ENCODE measurements around the gene LSAMP. TPM values are rescaled to one million over a fixed set of nuclear protein-coding genes. Genes with fewer than 3 reads are reported as not detected.

LSAMP gene
- total RNA-seq, 1 donor from 2014 or later = 1.1 TPM

GRCh38 chr3:116302087-116302747 is 143.1 kb downstream of the LSAMP start:
- no peaks in the 10 kb centered on the region for H3K9me3 Mint-ChIP-seq (ENCODE audit: low read depth)
- H3K36me3 Mint-ChIP-seq (ENCODE audit: low read depth) = no peaks in the 10 kb centered on the region
- DNase-seq (ENCODE audit: low spot score) = no peak
- peaks cover 10% of the 10 kb centered on the region for H3K4me1 Mint-ChIP-seq (ENCODE audit: low read depth)
- no peak for TF ChIP-seq CTCF (IDR thresholded peaks at IDR 0.05)
- no peak overlapping the region for H3K27ac Mint-ChIP-seq (ENCODE audit: unreplicated experiment)
- no peaks in the 10 kb centered on the region for H3K27me3 Mint-ChIP-seq (ENCODE audit: low read depth)
- H3K4me3 Mint-ChIP-seq (ENCODE audit: unreplicated experiment) = no peak overlapping the region

GRCh38 chr3:116301422-116301821 is 143.9 kb downstream of the LSAMP start:
- TF ChIP-seq CTCF (IDR thresholded peaks at IDR 0.05) = no peak
- Mint-ChIP-seq H3K9me3 (ENCODE audit: low read depth) (no peaks in the 10 kb centered on the region), H3K4me3 (ENCODE audit: unreplicated experiment) (no peak overlapping the region), H3K36me3 (ENCODE audit: low read depth) (no peaks in the 10 kb centered on the region), H3K27ac (ENCODE audit: unreplicated experiment) (no peak overlapping the region), H3K27me3 (ENCODE audit: low read depth) (no peaks in the 10 kb centered on the region), H3K4me1 (ENCODE audit: low read depth) (peaks cover 10% of the 10 kb centered on the region)
- DNase-seq (ENCODE audit: low spot score) = no peak

GRCh38 chr3:116300226-116300625 is 145.1 kb downstream of the LSAMP start:
- H3K4me3 Mint-ChIP-seq (ENCODE audit: unreplicated experiment) = no peak overlapping the region
- no peak overlapping the region for H3K27ac Mint-ChIP-seq (ENCODE audit: unreplicated experiment)
- no peak for DNase-seq (ENCODE audit: low spot score)
- H3K36me3 Mint-ChIP-seq (ENCODE audit: low read depth) = no peaks in the 10 kb centered on the region
- no peak for TF ChIP-seq CTCF (IDR thresholded peaks at IDR 0.05)
- H3K9me3 Mint-ChIP-seq (ENCODE audit: low read depth) = no peaks in the 10 kb centered on the region
- peaks cover 10% of the 10 kb centered on the region for H3K4me1 Mint-ChIP-seq (ENCODE audit: low read depth)
- H3K27me3 Mint-ChIP-seq (ENCODE audit: low read depth) = no peaks in the 10 kb centered on the region

GRCh38 chr3:116299646-116300081 is 145.6 kb downstream of the LSAMP start:
- no peak for DNase-seq (ENCODE audit: low spot score)
- no peaks in the 10 kb centered on the region for H3K27me3 Mint-ChIP-seq (ENCODE audit: low read depth)
- H3K9me3 Mint-ChIP-seq (ENCODE audit: low read depth) = no peaks in the 10 kb centered on the region
- H3K36me3 Mint-ChIP-seq (ENCODE audit: low read depth) = no peaks in the 10 kb centered on the region
- no peak overlapping the region for H3K27ac Mint-ChIP-seq (ENCODE audit: unreplicated experiment)
- H3K4me1 Mint-ChIP-seq (ENCODE audit: low read depth) = peaks cover 10% of the 10 kb centered on the region
- TF ChIP-seq CTCF (IDR thresholded peaks at IDR 0.05) = no peak
- no peak overlapping the region for H3K4me3 Mint-ChIP-seq (ENCODE audit: unreplicated experiment)

DNA sequence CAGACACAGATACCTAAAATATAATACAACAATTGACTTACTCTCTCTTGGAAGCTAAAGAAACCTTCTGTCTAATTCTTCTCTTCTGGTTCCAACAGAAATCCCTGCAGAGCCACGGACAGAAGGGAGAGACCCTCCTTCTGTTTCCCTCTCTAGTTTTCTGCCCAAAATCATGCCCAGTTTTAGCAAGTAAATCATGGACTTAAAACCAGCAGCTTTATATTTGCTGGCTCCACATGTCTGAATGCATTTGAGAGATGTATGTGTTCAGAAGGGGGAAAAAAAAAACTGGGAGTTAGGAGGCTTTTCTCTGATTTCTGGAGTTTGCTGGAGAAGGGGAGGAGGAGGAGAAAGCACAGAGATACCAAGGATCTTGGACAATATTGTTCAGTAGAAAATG is 147.1 kb downstream of the LSAMP start:
- no peaks in the 10 kb centered on the region for H3K36me3 Mint-ChIP-seq (ENCODE audit: low read depth)
- H3K4me1 Mint-ChIP-seq (ENCODE audit: low read depth) = peaks cover 10% of the 10 kb centered on the region
- DNase-seq (ENCODE audit: low spot score) = no peak
- TF ChIP-seq CTCF (IDR thresholded peaks at IDR 0.05) = no peak
- H3K27me3 Mint-ChIP-seq (ENCODE audit: low read depth) = no peaks in the 10 kb centered on the region
- H3K4me3 Mint-ChIP-seq (ENCODE audit: unreplicated experiment) = no peak overlapping the region
- H3K27ac Mint-ChIP-seq (ENCODE audit: unreplicated experiment) = no peak overlapping the region
- no peaks in the 10 kb centered on the region for H3K9me3 Mint-ChIP-seq (ENCODE audit: low read depth)
